PC-3 (cell line): Measurements from ENCODE around the gene ETV3.

Source experiments
- CTCF ChIP-seq: fragments of 300-600 bp; sonication (generic); conservative IDR thresholded peaks from 2 replicates; pipeline ENCODE4 v1.5.1; 2017; ENCODE audit warnings: antibody characterized with exemption, low read depth, mild to moderate bottlenecking, low read length
- EZH2 ChIP-seq: fragments of 300-600 bp; sonication (generic); IDR thresholded peaks from one replicate; pipeline ENCODE4 v1.6.1; 2017; ENCODE audit warnings: antibody characterized with exemption, mild to moderate bottlenecking, low read length; ENCODE audit not compliant: unreplicated experiment

GRCh38 chr1:157084720-157085119 lies 53.5 kb downstream of the ETV3 start:
- TF ChIP-seq CTCF (no peak), EZH2 (no peak)
